Thoracic aorta (tissue), 2 donors: ENCODE results near the gene PCDHA1. TPM values are rescaled to one million over a fixed set of nuclear protein-coding genes. Genes with fewer than 3 reads are reported as not detected.

ENCODE experiments used
- ATAC-seq: fragments of 150-250 bp; one replicate; pipeline ENCODE4 v1.8.0; 2017; ENCODE audit warnings: low read depth; ENCODE audit not compliant: insufficient number of reproducible peaks, low FRiP score
- DNase-seq: peaks from one replicate; pipeline ENCODE4 v3.0.0-alpha.2; 2020; ENCODE audit warnings: low spot score
- H3K27ac ChIP-seq, 2 donors: fragments of 200-600 bp; sonication (generic); 1 replicate in 1 of 2; 2 replicates in 1 of 2; pipeline ENCODE4 v1.5.1; 2016; ENCODE audit warnings: mild to moderate bottlenecking in 2 of 2, moderate library complexity in 2 of 2
- H3K27me3 ChIP-seq: fragments of 200-600 bp; sonication (generic); replicated peaks from 2 replicates; pipeline ENCODE4 v1.6.0; 2016; ENCODE audit warnings: mild to moderate bottlenecking; ENCODE audit not compliant: insufficient read depth
- H3K36me3 ChIP-seq: fragments of 200-600 bp; sonication (generic); one replicate; pipeline ENCODE4 v1.5.1; 2016
- H3K4me1 ChIP-seq, 2 donors: fragments of 200-600 bp; sonication (generic); 1 replicate in 1 of 2; 2 replicates in 1 of 2; pipeline versions ENCODE4 v1.5.1 to v1.6.0; 2016; ENCODE audit warnings: low read depth in 2 of 2, mild to moderate bottlenecking in 1 of 2; ENCODE audit not compliant: control insufficient read depth in 1 of 2
- H3K4me3 ChIP-seq: fragments of 200-600 bp; sonication (generic); 2 replicates; pipeline ENCODE4 v1.5.1; 2016; ENCODE audit warnings: mild to moderate bottlenecking
- H3K9me3 ChIP-seq: fragments of 200-600 bp; sonication (generic); 2 replicates; pipeline ENCODE4 v1.5.1; 2016
- CTCF ChIP-seq: fragments of 200-600 bp; sonication (generic); IDR thresholded peaks from one replicate; pipeline ENCODE4 v1.5.1; 2019; ENCODE audit warnings: antibody characterized with exemption
- total RNA-seq, 2 donors: library from RNA; depleted of rRNA; stranded (reverse); fragments of >200 nt; gene quantifications; one replicate each; pipeline versions ENCODE4 v1.1.0 to v1.2.3, GENCODE V29; 2016

PCDHA1 gene
- total RNA-seq, 2 donors from 2014 or later: not detected

GRCh38 chr5:141022384-141022783 is 236.4 kb downstream of the PCDHA1 start:
- no peak for TF ChIP-seq CTCF
- Histone ChIP-seq H3K4me3 (no peak overlapping the region), H3K27ac (no peak overlapping the region), H3K9me3 (no peaks in the 10 kb centered on the region), H3K4me1 (no peaks in the 10 kb centered on the region), H3K27me3 (no peaks in the 10 kb centered on the region), H3K36me3 (no peaks in the 10 kb centered on the region)
- DNase-seq: no peak
- no peak for ATAC-seq

- Histone ChIP-seq H3K4me1 (no peaks in the 10 kb centered on the region), H3K36me3 (no peaks in the 10 kb centered on the region), H3K4me3 (no peak overlapping the region), H3K27ac (no peak overlapping the region), H3K27me3 (no peaks in the 10 kb centered on the region), H3K9me3 (no peaks in the 10 kb centered on the region)
- DNase-seq: no peak
- TF ChIP-seq CTCF: no peak
- no peak for ATAC-seq
Measured at GRCh38 chr5:141031006-141031405, 245.1 kb downstream of the PCDHA1 start.

- DNase-seq (no peak), ATAC-seq (no peak)
- no peaks in the 10 kb centered on the region for H3K9me3 ChIP-seq
- no peaks in the 10 kb centered on the region for H3K36me3 ChIP-seq
- H3K4me3 ChIP-seq: no peak overlapping the region
- TF ChIP-seq CTCF: no peak
- no peak overlapping the region for H3K27ac ChIP-seq
- no peaks in the 10 kb centered on the region for H3K27me3 ChIP-seq
- H3K4me1 ChIP-seq: no peaks in the 10 kb centered on the region
Measured at GRCh38 chr5:141032626-141033025, 246.7 kb downstream of the PCDHA1 start.

GRCh38 chr5:141039061-141039460 is 253.1 kb downstream of the PCDHA1 start:
- ATAC-seq (no peak), DNase-seq (no peak)
- H3K4me3 ChIP-seq: no peak overlapping the region
- H3K9me3 ChIP-seq: no peaks in the 10 kb centered on the region
- H3K36me3 ChIP-seq: no peaks in the 10 kb centered on the region
- peaks cover 0 to 10% of the 10 kb centered on the region in 2 donors for H3K4me1 ChIP-seq
- TF ChIP-seq CTCF: no peak
- no peak overlapping the region for H3K27ac ChIP-seq
- no peaks in the 10 kb centered on the region for H3K27me3 ChIP-seq

- peaks cover 0 to 10% of the 10 kb centered on the region in 2 donors for H3K4me1 ChIP-seq
- no peak overlapping the region for H3K27ac ChIP-seq
- H3K36me3 ChIP-seq: no peaks in the 10 kb centered on the region
- no peak for DNase-seq
- no peak overlapping the region for H3K4me3 ChIP-seq
- no peak for ATAC-seq
- H3K27me3 ChIP-seq: no peaks in the 10 kb centered on the region
- H3K9me3 ChIP-seq: no peaks in the 10 kb centered on the region
- TF ChIP-seq CTCF: no peak
Measured at GRCh38 chr5:141039517-141039916, 253.6 kb downstream of the PCDHA1 start.
